GM23338 (cell line): ENCODE measurements around the gene NMBR.

Source experiments
- CREB1 ChIP-seq: fragments of 250-450 bp; sonication (Bioruptor Pico); IDR thresholded peaks from 2 replicates; pipeline ENCODE4 v1.5.0; 2020; ENCODE audit warnings: low read depth, mild to moderate bottlenecking, moderate library complexity
- EZH2 ChIP-seq: fragments of 200-600 bp; sonication (generic); IDR thresholded peaks from one replicate; pipeline ENCODE4 v1.8.0; 2017; ENCODE audit warnings: antibody characterized with exemption, mild to moderate bottlenecking, low read depth; ENCODE audit not compliant: unreplicated experiment
- EZH2phosphoT487 ChIP-seq: fragments of 200-600 bp; sonication (generic); IDR thresholded peaks from one replicate; pipeline ENCODE4 v1.8.1; 2018; ENCODE audit warnings: antibody characterized with exemption; ENCODE audit not compliant: unreplicated experiment
- POLR2AphosphoS5 ChIP-seq: IDR thresholded peaks from 2 replicates; pipeline ENCODE4 v1.6.1; 2016; ENCODE audit warnings: antibody characterized with exemption, low read depth
- ZNF331 ChIP-seq: fragments of 250-450 bp; sonication (Bioruptor Pico); IDR thresholded peaks from 2 replicates; pipeline ENCODE4 v1.5.0; 2020; ENCODE audit warnings: low read depth, mild to moderate bottlenecking, moderate library complexity
- TF ChIP-seq, protein P1 (sequence below), 2 experiments: fragments of 200-600 bp in 1 of 2; sonication (generic) in 1 of 2; conservative IDR thresholded peaks; 2 replicates each; pipeline versions ENCODE4 v1.5.1 to v1.6.1; 2016 to 2017; ENCODE audit warnings: antibody characterized with exemption in 2 of 2, low read depth in 2 of 2, mild to moderate bottlenecking in 2 of 2, moderate library complexity in 1 of 2
- TF ChIP-seq, protein P2 (sequence below): IDR thresholded peaks from one replicate; pipeline ENCODE4 v1.6.1; 2018; ENCODE audit warnings: antibody characterized with exemption; ENCODE audit not compliant: unreplicated experiment
- TF ChIP-seq, protein P3 (sequence below): IDR thresholded peaks from 2 replicates; pipeline ENCODE4 v1.6.1; 2016; ENCODE audit warnings: antibody characterized with exemption
- TF ChIP-seq, protein P4 (sequence below): fragments of 250-450 bp; sonication (Bioruptor Pico); IDR thresholded peaks from 2 replicates; pipeline ENCODE4 v1.5.0; 2020; ENCODE audit warnings: mild to moderate bottlenecking, moderate library complexity

DNA sequence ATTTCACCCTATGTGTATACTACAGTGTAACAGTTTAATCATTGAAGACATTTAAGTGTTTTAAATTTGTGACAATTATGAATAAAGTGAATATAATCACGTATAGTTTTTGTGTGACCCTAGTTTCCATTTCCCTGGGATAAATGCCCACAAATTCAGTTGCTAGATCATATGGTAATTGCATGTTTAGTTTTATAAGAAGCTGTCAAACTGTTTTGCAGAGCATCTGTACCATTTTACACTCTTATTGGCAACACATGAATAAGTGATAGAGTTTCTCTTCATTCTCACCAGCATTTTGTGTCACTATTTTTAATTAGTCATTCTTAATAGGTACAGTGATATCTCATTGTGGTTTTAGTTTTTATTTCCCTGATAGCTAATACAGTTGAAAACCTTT lies 7.4 kb upstream of the NMBR start:
- TF ChIP-seq POLR2AphosphoS5: no peak
- TF ChIP-seq, protein P1, sequence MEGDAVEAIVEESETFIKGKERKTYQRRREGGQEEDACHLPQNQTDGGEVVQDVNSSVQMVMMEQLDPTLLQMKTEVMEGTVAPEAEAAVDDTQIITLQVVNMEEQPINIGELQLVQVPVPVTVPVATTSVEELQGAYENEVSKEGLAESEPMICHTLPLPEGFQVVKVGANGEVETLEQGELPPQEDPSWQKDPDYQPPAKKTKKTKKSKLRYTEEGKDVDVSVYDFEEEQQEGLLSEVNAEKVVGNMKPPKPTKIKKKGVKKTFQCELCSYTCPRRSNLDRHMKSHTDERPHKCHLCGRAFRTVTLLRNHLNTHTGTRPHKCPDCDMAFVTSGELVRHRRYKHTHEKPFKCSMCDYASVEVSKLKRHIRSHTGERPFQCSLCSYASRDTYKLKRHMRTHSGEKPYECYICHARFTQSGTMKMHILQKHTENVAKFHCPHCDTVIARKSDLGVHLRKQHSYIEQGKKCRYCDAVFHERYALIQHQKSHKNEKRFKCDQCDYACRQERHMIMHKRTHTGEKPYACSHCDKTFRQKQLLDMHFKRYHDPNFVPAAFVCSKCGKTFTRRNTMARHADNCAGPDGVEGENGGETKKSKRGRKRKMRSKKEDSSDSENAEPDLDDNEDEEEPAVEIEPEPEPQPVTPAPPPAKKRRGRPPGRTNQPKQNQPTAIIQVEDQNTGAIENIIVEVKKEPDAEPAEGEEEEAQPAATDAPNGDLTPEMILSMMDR (conservative IDR thresholded peaks at IDR 0.05; ENCODE audit: low read depth in 2 of 2): no peak
- TF ChIP-seq EZH2phosphoT487: no peak
- TF ChIP-seq EZH2: no peak
- no peak for TF ChIP-seq ZNF331 (CRISPR knock-in tag)
- TF ChIP-seq CREB1: no peak
- TF ChIP-seq, protein P2, sequence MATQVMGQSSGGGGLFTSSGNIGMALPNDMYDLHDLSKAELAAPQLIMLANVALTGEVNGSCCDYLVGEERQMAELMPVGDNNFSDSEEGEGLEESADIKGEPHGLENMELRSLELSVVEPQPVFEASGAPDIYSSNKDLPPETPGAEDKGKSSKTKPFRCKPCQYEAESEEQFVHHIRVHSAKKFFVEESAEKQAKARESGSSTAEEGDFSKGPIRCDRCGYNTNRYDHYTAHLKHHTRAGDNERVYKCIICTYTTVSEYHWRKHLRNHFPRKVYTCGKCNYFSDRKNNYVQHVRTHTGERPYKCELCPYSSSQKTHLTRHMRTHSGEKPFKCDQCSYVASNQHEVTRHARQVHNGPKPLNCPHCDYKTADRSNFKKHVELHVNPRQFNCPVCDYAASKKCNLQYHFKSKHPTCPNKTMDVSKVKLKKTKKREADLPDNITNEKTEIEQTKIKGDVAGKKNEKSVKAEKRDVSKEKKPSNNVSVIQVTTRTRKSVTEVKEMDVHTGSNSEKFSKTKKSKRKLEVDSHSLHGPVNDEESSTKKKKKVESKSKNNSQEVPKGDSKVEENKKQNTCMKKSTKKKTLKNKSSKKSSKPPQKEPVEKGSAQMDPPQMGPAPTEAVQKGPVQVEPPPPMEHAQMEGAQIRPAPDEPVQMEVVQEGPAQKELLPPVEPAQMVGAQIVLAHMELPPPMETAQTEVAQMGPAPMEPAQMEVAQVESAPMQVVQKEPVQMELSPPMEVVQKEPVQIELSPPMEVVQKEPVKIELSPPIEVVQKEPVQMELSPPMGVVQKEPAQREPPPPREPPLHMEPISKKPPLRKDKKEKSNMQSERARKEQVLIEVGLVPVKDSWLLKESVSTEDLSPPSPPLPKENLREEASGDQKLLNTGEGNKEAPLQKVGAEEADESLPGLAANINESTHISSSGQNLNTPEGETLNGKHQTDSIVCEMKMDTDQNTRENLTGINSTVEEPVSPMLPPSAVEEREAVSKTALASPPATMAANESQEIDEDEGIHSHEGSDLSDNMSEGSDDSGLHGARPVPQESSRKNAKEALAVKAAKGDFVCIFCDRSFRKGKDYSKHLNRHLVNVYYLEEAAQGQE: no peak
- TF ChIP-seq, protein P3, sequence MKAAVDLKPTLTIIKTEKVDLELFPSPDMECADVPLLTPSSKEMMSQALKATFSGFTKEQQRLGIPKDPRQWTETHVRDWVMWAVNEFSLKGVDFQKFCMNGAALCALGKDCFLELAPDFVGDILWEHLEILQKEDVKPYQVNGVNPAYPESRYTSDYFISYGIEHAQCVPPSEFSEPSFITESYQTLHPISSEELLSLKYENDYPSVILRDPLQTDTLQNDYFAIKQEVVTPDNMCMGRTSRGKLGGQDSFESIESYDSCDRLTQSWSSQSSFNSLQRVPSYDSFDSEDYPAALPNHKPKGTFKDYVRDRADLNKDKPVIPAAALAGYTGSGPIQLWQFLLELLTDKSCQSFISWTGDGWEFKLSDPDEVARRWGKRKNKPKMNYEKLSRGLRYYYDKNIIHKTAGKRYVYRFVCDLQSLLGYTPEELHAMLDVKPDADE: no peak
- TF ChIP-seq, protein P4, sequence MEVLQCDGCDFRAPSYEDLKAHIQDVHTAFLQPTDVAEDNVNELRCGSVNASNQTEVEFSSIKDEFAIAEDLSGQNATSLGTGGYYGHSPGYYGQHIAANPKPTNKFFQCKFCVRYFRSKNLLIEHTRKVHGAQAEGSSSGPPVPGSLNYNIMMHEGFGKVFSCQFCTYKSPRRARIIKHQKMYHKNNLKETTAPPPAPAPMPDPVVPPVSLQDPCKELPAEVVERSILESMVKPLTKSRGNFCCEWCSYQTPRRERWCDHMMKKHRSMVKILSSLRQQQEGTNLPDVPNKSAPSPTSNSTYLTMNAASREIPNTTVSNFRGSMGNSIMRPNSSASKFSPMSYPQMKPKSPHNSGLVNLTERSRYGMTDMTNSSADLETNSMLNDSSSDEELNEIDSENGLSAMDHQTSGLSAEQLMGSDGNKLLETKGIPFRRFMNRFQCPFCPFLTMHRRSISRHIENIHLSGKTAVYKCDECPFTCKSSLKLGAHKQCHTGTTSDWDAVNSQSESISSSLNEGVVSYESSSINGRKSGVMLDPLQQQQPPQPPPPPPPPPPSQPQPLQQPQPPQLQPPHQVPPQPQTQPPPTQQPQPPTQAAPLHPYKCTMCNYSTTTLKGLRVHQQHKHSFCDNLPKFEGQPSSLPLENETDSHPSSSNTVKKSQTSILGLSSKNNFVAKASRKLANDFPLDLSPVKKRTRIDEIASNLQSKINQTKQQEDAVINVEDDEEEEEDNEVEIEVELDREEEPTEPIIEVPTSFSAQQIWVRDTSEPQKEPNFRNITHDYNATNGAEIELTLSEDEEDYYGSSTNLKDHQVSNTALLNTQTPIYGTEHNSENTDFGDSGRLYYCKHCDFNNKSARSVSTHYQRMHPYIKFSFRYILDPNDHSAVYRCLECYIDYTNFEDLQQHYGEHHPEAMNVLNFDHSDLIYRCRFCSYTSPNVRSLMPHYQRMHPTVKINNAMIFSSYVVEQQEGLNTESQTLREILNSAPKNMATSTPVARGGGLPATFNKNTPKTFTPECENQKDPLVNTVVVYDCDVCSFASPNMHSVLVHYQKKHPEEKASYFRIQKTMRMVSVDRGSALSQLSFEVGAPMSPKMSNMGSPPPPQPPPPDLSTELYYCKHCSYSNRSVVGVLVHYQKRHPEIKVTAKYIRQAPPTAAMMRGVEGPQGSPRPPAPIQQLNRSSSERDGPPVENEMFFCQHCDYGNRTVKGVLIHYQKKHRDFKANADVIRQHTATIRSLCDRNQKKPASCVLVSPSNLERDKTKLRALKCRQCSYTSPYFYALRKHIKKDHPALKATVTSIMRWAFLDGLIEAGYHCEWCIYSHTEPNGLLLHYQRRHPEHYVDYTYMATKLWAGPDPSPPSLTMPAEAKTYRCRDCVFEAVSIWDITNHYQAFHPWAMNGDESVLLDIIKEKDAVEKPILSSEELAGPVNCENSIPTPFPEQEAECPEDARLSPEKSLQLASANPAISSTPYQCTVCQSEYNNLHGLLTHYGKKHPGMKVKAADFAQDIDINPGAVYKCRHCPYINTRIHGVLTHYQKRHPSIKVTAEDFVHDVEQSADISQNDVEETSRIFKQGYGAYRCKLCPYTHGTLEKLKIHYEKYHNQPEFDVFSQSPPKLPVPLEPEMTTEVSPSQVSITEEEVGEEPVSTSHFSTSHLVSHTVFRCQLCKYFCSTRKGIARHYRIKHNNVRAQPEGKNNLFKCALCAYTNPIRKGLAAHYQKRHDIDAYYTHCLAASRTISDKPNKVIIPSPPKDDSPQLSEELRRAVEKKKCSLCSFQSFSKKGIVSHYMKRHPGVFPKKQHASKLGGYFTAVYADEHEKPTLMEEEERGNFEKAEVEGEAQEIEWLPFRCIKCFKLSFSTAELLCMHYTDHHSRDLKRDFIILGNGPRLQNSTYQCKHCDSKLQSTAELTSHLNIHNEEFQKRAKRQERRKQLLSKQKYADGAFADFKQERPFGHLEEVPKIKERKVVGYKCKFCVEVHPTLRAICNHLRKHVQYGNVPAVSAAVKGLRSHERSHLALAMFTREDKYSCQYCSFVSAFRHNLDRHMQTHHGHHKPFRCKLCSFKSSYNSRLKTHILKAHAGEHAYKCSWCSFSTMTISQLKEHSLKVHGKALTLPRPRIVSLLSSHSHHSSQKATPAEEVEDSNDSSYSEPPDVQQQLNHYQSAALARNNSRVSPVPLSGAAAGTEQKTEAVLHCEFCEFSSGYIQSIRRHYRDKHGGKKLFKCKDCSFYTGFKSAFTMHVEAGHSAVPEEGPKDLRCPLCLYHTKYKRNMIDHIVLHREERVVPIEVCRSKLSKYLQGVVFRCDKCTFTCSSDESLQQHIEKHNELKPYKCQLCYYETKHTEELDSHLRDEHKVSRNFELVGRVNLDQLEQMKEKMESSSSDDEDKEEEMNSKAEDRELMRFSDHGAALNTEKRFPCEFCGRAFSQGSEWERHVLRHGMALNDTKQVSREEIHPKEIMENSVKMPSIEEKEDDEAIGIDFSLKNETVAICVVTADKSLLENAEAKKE (CRISPR knock-in tag): no peak
